Kasumi-1 (cell line): ENCODE results near the gene DYNLRB2.

ENCODE experiments used
- DNase-seq, 2 experiments: peaks; one replicate each; lab custom pipeline; 2025; lab: John Stamatoyannopoulos, UW

Gene DYNLRB2

DNA sequence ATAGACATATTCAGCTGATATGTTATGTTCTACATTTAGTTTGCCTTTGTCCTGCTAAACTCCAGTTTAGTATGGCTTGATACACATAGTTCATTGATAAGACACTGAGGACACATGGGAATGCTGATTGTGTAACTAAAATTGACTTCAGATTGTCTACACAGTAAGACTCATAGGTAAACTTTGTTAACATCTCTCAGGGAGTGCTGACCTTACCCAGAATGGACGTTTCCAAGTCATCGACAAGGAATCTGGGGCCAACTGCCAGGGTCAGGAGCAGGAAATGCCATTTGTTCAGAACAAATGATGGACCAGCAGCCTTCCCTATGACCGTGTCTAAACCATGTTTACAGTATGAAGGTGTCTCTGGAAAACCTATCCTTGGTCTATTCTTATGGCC is 58.7 kb downstream of the DYNLRB2 start:
- no peak for DNase-seq
